ENCODE results near the gene STARD5.
"Not testable (repeated sequence)": the region's sequence is repeated elsewhere in the genome, so short reads cannot be mapped to it uniquely, and the experiment has no call there.

The STARD5 gene

DNA sequence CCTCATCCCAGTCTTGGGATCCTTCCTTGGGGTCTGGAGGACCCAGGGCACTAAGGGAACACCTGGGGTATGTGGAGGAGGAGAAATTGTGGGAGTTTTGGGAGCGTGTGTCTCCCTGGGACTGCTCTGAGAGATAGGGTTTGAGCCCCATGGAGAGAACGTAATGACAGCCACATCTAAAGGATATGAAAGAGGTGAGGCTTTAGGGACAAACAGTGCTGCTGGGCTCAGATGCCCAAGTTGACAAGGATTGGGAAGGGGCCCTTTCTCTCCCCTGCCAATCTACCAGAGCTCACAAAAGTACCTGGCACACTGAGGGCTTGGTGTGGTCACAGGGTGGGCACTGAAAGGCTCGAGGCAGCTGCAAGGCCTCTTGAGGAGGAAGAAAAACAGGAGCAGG is 13.3 kb upstream of the STARD5 start:
- no peak for DNase-seq

DNA sequence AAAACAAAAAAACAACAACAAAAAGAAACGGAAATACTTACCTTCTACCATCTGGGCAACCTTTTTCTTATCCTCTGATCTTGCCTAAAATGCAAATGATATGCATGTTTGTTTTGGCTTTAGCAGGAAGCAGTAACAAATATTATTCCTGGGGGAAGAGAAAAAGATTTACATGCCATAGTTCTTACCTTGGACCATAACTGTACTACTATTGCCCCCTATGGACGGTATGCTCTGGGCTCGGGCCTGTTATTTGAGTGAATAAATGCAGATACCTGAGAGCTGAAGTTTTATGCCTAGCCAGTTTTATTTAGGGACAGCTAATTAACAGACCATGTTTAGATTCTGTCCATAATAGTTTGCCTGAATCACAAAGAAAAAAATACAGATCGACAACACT is 12.6 kb upstream of the STARD5 start:
- DNase-seq = no peak

DNA sequence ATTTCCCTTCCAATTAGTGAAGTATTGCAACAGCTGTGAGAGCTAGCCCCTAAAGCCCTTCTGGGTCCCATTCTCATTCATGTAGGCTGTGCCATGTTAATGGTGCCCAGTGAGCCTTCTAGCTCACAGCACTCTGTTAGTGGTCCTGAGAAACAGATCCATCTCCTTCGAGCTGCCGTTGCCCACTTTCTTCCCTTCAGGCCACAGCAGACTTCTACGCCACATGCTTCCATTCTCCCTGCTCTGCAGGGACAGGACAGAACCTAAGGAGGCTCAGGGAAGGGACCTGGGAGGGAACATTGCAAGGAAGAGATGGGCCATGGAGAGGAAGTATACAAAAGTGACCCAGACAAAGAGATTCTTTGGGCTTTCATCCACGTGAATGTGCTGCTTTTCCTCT is 11.7 kb upstream of the STARD5 start:
- no peak for DNase-seq

DNA sequence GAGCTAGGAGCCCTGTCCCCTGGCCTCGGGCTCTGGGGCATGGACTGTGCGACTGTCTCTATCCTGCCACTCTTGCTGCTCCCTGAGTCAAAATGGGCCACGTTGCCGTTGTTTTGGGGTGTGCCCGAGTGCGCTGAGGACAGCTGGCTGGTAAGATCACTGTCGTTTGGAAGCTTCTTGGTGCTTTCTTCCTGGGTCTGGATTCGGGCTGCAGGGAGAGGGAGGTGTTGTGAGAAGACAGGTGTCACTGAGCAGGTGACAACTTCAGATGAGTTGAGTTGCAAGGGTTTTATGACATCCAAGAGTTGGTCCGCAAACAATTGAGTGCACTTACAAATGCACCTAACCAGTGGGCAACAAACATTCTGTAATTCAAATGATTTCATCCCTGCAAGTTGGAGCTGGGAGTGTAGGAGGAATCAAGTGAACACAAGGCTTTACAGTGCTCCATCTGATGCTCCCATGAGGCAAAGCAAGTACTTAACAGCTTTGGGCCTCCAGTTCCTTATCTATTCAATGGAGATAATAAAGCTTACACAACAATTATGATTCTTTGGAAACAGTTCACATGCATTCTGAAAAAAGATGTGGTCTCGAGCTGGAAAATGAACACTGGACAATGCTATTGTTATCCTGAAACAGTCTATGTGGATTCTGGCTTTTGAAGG is 11.0 kb upstream of the STARD5 start:
- DNase-seq = no peak

DNA sequence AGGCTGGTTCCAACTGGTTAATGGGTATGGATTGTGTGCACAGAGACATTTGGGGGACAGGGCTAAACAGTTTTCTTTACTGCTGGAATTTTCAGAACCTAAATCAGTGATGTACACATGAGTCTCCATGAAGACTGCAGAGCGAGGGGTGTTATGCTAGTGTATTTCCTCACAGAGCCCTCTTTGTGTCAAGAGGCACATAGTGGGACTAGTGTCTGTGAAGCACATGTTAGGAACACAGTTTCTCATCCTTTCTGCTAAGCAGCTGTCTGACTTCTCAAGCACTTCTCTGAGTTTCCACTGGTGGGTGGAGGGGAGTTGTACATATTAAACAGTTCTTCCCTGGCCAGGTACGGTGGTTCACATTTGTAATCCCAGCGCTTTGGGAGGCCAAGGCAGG is 9.4 kb upstream of the STARD5 start:
- no peak for DNase-seq

DNA sequence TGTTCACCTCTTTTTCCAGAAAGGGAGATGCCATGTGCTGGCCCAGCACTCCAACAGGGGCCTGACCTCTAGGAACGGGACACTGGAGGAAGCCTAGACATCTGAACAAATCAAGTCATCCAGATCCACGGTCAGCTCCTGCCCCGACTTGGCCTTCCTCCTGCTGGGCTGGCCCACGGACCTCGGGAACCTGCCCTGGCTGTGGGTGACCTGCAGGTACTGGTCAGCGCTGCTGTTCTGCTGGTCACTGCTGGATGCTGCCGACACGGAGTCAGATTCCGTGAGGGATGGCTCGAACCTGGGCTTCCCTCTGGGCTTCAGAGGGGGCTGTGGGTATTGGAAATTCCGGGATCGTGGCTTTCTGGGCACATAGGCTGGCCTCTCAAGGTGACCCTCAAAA is 8.4 kb upstream of the STARD5 start:
- DNase-seq = no peak

- DNase-seq = no peak
Measured at GRCh38 chr15:81331600-81331999, 7.7 kb upstream of the STARD5 start.

GRCh38 chr15:81331141-81331540 is 7.2 kb upstream of the STARD5 start:
- DNase-seq = not testable (repeated sequence)

GRCh38 chr15:81330366-81331090 is 6.6 kb upstream of the STARD5 start:
- DNase-seq = no peak

DNA sequence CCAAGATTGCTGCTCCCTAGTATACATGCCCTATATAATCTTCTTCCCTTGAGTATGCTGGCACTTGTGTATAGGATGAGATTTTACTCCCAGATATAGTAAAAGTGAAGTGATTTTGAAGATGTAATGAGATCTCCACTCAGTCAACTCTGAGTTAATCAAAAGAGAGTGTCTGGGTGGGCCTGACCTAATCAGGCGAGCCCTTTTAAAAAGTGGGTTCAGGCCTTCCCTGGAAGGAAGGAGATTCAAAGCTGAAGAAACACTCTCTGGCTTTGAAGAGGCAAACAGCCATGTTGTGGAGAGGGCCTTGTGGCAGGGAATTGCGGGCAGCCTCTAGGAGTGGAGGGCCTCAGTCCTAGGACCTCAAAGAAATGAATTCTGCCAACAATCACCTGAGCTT is 5.5 kb upstream of the STARD5 start:
- DNase-seq = no peak

DNA sequence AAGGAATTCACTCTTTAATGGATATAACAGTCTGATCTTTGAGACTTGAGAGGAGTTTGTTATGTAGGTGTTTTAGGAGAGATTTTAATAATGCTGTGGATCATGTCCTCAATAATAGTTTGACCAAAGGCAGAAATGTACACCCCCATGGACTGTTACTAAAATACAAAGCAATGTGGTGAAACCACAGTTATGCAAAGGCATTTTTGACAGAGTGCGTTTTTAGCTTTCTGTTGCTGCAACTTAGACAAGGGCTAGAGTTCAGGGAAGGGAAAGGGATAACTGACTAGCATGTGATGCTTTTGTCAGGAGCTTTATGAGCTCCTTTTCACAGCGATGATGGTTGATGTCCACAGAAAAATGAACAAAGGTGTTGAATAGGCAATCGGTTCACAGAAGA is 3.6 kb upstream of the STARD5 start:
- no peak for DNase-seq

DNA sequence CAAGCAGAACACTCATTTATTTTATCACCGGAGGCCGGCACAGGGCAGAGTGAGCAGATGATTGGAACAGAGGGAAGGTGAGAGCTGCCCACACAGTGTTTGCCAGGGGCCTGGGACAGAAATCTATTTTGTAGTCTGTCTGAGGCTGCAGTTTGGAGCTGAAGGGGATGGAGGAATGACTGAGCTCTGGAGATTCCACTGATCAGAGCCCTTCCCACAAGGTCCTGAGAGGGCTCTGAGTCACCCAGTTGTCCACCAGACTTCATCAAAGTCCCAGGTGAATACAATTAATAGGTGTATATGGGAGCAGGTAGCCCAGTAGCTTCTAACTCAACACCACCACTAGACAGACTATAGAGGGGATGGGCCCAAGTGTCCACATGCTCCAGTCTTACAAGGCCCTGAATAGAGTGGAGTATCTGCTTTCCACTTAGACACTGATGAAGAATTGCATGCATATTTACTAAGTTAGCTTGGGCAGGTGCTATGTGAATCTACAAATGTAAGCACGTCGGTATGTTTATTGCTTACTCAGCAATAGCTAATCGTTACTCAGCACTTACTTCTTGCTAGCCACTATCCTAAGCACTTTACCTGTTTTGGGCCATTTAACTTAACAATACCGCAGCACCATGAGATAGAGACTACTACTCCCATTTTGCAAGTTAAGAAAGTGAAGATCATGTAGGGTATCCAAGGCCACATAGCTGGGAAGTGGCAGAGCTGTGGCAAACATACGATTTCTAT is 2.7 kb upstream of the STARD5 start:
- no peak for DNase-seq

GRCh38 chr15:81323559-81323943 is 390 bp downstream of the STARD5 start:
- no peak for DNase-seq

GRCh38 chr15:81322676-81323253 is 1.2 kb downstream of the STARD5 start:
- no peak for DNase-seq

DNA sequence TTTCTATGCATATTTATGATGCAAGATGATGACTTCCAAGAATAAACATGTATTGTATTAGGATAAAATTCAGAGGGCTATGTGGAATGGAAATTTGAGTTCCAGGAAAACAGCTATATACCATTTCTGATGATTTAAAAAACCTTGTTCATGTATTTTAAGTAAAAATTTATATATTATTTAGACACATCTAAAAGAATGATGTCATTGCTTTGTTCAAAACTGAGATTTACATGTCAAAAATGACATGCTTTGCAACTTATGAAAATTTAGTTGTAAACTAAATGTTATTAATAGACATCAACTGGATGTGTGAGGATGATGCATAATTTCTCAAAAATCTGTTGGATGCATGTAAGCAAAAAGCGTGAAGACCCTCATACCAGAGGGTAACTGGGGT is 2.3 kb downstream of the STARD5 start:
- DNase-seq = no peak

- DNase-seq = no peak
Measured at GRCh38 chr15:81317642-81318017, 6.3 kb downstream of the STARD5 start.

DNA sequence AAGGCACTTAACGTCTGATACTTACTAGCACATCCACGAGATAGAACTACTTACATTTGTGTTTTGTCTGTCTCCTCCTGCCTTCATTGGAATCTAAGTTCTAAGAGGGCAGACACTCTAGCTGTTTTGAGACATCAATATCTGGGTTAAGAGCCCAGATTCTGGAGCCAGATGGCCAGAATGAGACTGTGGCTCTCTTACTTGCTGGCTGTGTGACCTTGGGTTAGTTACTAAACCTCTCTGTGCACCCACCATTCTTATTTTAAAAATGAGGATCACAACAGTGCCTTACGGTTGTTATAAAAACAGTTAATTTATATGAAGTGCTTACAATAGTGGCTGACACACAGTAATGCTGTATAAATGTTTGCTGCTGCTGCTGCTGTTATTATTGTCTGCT is 7.7 kb downstream of the STARD5 start:
- DNase-seq = no peak

DNA sequence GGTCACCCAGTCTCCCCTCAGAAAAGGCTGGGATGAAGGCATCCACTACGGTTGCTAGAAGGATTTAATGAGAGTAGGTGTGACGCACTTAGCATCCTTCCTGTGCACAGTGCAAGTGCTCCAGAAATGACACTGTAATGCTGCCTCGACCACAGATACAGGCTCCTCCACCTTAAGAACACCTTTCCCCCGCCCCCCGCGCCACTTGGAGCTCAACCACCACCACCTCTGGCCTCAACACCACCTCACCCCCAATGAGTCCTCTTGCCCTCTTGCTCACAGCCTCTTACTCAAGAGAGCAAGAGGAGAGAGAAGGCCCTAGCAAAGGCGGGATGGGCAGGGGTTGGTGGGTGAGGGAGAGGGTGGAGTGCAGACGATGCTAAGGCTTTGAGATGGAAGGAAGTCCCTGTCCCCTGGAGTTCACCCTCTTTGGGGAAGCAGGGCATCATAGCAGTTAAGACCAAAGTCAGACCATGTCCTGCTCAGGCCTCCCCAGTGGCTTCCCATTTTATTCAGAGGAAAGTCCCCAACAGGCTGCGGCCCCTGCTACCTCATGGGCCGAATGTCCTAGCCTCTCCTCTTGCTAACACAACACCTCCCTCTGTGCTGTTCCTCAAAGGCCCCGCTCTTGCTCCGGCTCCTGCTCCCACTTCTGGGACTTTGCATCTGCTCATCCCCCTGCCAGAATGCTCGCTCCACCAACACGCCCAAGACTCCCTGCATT is 8.3 kb downstream of the STARD5 start:
- DNase-seq = no peak

GRCh38 chr15:81314378-81314777 is 9.6 kb downstream of the STARD5 start:
- DNase-seq = no peak

DNA sequence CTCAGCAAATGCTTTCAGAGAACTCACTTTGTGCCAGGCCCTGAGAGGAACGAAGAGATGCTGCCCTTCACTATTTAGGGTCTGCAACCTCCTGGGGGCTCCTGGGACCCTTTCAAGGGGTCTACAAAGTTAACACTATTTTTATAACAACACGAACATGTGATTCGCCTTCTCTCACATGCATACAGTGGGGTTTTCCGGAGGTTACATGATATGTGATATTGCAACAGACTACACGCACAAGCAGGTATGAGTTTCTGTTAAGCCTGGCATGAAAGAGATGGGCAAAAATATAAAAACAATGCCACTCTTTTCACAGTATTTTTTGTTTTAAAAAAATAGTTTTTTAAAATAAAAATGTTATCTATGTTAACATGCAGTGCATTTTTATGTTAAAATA is 10.3 kb downstream of the STARD5 start:
- no peak for DNase-seq

GRCh38 chr15:81312790-81313543 is 11.0 kb downstream of the STARD5 start:
- peak; percentile 55 for DNase-seq

GRCh38 chr15:81311752-81312464 is 12.0 kb downstream of the STARD5 start:
- no peak for DNase-seq
